ENCODE measurements around the gene SKI. TPM values are rescaled to one million over a fixed set of nuclear protein-coding genes. Genes with fewer than 3 reads are reported as not detected.
A peak's percentile ranks its signal among the peaks of the same experiment; 100 is the strongest.

SKI gene
- total RNA-seq, 1 experiment from 2014 or later: 53.7 TPM

DNA sequence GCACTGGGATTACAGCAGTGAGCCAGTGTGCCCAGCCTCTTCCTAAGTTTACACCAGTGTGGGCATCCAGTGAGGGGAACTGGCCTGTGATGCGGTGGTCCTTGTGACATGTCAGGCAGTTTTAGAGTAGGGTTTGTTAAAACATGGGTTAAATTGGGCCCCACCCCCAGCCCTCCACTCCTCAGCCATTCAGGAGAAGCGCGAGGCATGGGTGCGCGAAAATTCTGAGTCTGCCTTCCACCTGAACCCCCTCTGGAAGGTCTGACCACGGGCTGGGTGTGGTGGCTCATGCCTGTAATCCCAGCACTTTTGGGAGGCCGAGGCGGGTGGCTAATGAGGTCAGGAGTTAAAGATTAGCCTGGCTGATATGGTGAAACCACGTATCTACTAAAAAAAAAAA, 51.7 kb downstream of the SKI start:
- DNase-seq (ENCODE audit: unreplicated experiment): no peak
- peaks cover 19% of the 10 kb centered on the region for H3K4me1 Mint-ChIP-seq (ENCODE audit: insufficient read depth, unreplicated experiment)
- no peak overlapping the region for H3K4me3 Mint-ChIP-seq (ENCODE audit: unreplicated experiment)
- no peaks in the 10 kb centered on the region for H3K27me3 Mint-ChIP-seq (ENCODE audit: insufficient read depth, unreplicated experiment)
- ChIA-PET POLR2A (no interaction called here), CTCF (no interaction called here)
- BruUV-seq (replicated peaks): no TSS peak
- no peak for TF ChIP-seq CTCF (IDR thresholded peaks at IDR 0.05; ENCODE audit: unreplicated experiment)
- H3K36me3 Mint-ChIP-seq (ENCODE audit: insufficient read depth, unreplicated experiment): peaks cover 16% of the 10 kb centered on the region
- intact Hi-C loops (cut with micrococcal nuclease): loop anchor here (5.0 kb wide), 1 partner anchor 48 kb away; no protein-coding TSS in a partner anchor
- H3K27ac Mint-ChIP-seq (ENCODE audit: low read depth, unreplicated experiment): peak overlapping the region; percentile 19
- no peaks in the 10 kb centered on the region for H3K9me3 Mint-ChIP-seq (ENCODE audit: unreplicated experiment)

DNA sequence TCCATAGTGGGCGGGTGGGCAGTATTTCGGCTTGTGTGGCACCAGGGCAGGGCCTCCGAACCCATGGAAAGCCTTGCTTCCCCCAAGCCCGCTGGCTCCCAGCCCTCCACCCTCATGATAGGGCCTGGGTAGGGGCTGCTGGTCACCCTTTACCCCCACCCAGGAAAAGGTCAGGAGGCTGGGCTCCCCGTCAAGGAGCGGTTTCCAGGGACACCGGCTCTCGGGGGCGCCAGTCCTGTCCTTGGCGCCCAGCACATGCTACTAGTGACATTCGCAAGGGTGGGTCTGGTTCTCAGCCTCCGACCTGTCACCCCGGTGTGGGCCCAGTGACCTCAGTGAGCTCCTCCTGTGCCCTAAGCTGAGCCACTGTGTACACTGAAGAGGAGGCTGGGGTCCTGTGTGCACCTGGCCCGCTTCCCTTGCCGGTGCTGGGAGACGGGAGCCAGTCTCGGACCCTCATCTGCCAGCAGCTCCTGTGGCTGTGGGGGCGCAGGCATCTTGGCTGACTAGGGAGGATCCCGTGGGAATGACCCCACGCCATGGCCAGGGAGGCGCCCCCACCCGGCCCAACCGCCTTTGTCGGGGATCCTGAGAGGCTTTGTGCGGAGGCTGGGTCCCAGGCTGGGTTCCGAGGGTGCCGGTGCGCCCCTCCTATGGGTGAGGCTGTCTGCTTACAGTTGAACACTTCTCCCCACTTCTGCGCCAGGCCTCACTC, 54.6 kb downstream of the SKI start:
- H3K4me3 Mint-ChIP-seq (ENCODE audit: unreplicated experiment): no peak overlapping the region
- POLR2A ChIA-PET: no interaction called here
- H3K27ac Mint-ChIP-seq (ENCODE audit: low read depth, unreplicated experiment): no peak overlapping the region
- H3K4me1 Mint-ChIP-seq (ENCODE audit: insufficient read depth, unreplicated experiment): peaks cover 6% of the 10 kb centered on the region
- H3K27me3 Mint-ChIP-seq (ENCODE audit: insufficient read depth, unreplicated experiment): no peaks in the 10 kb centered on the region
- no peaks in the 10 kb centered on the region for H3K9me3 Mint-ChIP-seq (ENCODE audit: unreplicated experiment)
- intact Hi-C loops (cut with micrococcal nuclease): no loop called here
- TF ChIP-seq CTCF (IDR thresholded peaks at IDR 0.05; ENCODE audit: unreplicated experiment): no peak
- BruUV-seq (replicated peaks): no TSS peak
- H3K36me3 Mint-ChIP-seq (ENCODE audit: insufficient read depth, unreplicated experiment): peaks cover 23% of the 10 kb centered on the region
- CTCF ChIA-PET: interaction anchor here (1.2 kb wide), 1 partner anchor 29 kb away, joined by 4 read pairs; no protein-coding TSS in a partner anchor
- DNase-seq (ENCODE audit: unreplicated experiment): no peak

DNA sequence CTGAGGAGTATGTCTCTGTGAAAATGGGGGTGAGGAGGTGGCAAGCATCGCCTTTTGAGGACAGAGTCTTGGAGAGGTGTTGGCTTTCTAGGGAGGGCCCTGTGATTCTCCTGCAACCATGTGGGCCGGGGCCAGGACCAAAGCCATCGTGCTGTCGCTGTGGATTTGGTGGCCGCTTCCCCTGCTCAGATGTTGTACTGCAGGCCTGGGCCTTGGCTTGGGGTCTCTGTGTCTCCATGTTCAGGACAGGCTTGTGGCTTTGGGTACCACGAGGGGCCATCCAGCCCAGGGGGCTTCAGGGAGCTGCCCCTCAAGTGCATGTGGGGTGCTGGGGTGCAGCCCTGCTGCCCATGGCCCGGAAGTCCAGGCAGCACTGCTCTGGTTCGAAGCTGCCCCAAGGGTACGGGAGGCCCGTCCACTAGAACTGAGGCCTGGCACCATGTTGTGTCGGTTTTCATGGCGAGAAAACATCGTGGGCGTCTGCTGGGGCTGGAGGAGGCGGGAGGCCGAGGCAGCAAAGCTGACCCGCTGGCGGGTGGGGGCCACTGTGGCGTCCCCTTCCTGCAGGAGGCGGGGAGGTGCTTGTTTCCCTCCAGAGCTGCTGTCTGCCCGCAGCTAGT, 55.4 kb downstream of the SKI start:
- ChIA-PET CTCF (interaction anchor here (1.2 kb wide), 1 partner anchor 28 kb away, joined by 4 read pairs; no protein-coding TSS in a partner anchor), POLR2A (no interaction called here)
- Mint-ChIP-seq H3K36me3 (ENCODE audit: insufficient read depth, unreplicated experiment) (peaks cover 17% of the 10 kb centered on the region), H3K27me3 (ENCODE audit: insufficient read depth, unreplicated experiment) (no peaks in the 10 kb centered on the region), H3K27ac (ENCODE audit: low read depth, unreplicated experiment) (no peak overlapping the region), H3K9me3 (ENCODE audit: unreplicated experiment) (no peaks in the 10 kb centered on the region), H3K4me3 (ENCODE audit: unreplicated experiment) (no peak overlapping the region), H3K4me1 (ENCODE audit: insufficient read depth, unreplicated experiment) (peaks cover 6% of the 10 kb centered on the region)
- TF ChIP-seq CTCF (IDR thresholded peaks at IDR 0.05; ENCODE audit: unreplicated experiment): no peak
- intact Hi-C loops (cut with micrococcal nuclease): no loop called here
- no peak for DNase-seq (ENCODE audit: unreplicated experiment)
- BruUV-seq (replicated peaks): no TSS peak

- no peaks in the 10 kb centered on the region for H3K9me3 Mint-ChIP-seq (ENCODE audit: unreplicated experiment)
- no peak for DNase-seq (ENCODE audit: unreplicated experiment)
- peaks cover 3% of the 10 kb centered on the region for H3K4me1 Mint-ChIP-seq (ENCODE audit: insufficient read depth, unreplicated experiment)
- POLR2A ChIA-PET: no interaction called here
- BruUV-seq (replicated peaks): no TSS peak
- H3K4me3 Mint-ChIP-seq (ENCODE audit: unreplicated experiment): no peak overlapping the region
- H3K27ac Mint-ChIP-seq (ENCODE audit: low read depth, unreplicated experiment): no peak overlapping the region
- H3K36me3 Mint-ChIP-seq (ENCODE audit: insufficient read depth, unreplicated experiment): peaks cover 17% of the 10 kb centered on the region
- CTCF ChIA-PET: interaction anchor here (0.7 to 1.2 kb wide), 3 partner anchors 9 to 89 kb away, joined by 4 read pairs; no protein-coding TSS in a partner anchor
- intact Hi-C loops (cut with micrococcal nuclease): no loop called here
- no peak for TF ChIP-seq CTCF (IDR thresholded peaks at IDR 0.05; ENCODE audit: unreplicated experiment)
- no peaks in the 10 kb centered on the region for H3K27me3 Mint-ChIP-seq (ENCODE audit: insufficient read depth, unreplicated experiment)
Observed at GRCh38 chr1:2283991-2284895, 56.1 kb downstream of the SKI start.

Measured in MCF 10A (cell line).